PC-9 (cell line): ENCODE measurements around the gene ZNF674. TPM values are rescaled to one million over a fixed set of nuclear protein-coding genes. Genes with fewer than 3 reads are reported as not detected.
"Not testable (repeated sequence)": the region's sequence is repeated elsewhere in the genome, so short reads cannot be mapped to it uniquely, and the experiment has no call there.

ENCODE experiments used
- BruUV-seq: library from RNA; stranded (reverse); fragments of 400-500 nt; replicated peaks from 2 replicates; lab custom pipeline; 2021; lab: Mats Ljungman, UMichigan
- CTCF ChIA-PET: fragments of 300-600 bp; sonication (Branson Sonifier 250); formaldehyde crosslinking; loops from one replicate; lab custom pipeline; 2022; ENCODE audit warnings: antibody characterized with exemption; lab: Charles Lee
- POLR2A ChIA-PET: fragments of 300-600 bp; sonication (Branson Sonifier 250); formaldehyde crosslinking; loops from one replicate; lab custom pipeline; 2022; ENCODE audit warnings: antibody characterized with exemption; ENCODE audit not compliant: unreplicated experiment; lab: Charles Lee
- DNase-seq, 2 experiments: peaks; one replicate each; pipeline versions ENCODE4 v3.0.0 to v3.0.0-alpha.2; 2015 to 2022; ENCODE audit warnings: mixed read lengths in 1 of 2
- H2AFZ ChIP-seq: fragments of 200-600 bp; sonication (generic); 2 replicates; pipeline ENCODE4 v1.8.1; 2017; ENCODE audit warnings: antibody characterized with exemption
- H3F3A ChIP-seq: fragments of 200-600 bp; sonication (generic); 2 replicates; pipeline ENCODE4 v1.8.1; 2017; ENCODE audit warnings: antibody characterized with exemption, mild to moderate bottlenecking, low read depth; ENCODE audit not compliant: insufficient read depth
- H3K27ac ChIP-seq: fragments of 200-600 bp; sonication (generic); 2 replicates; pipeline ENCODE4 v1.6.1; 2016; ENCODE audit warnings: mixed run types
- H3K27me3 ChIP-seq: fragments of 200-600 bp; sonication (generic); 2 replicates; pipeline ENCODE4 v1.6.1; 2016; ENCODE audit warnings: low read depth, mixed run types; ENCODE audit not compliant: insufficient read depth
- H3K36me3 ChIP-seq: fragments of 200-600 bp; sonication (generic); 2 replicates; pipeline ENCODE4 v1.6.1; 2016; ENCODE audit warnings: low read depth, mixed run types
- H3K4me1 ChIP-seq: fragments of 200-600 bp; sonication (generic); replicated peaks from 2 replicates; pipeline ENCODE4 v1.6.1; 2016; ENCODE audit warnings: mixed run types; ENCODE audit not compliant: insufficient read depth
- H3K4me2 ChIP-seq: fragments of 200-600 bp; sonication (generic); 2 replicates; pipeline ENCODE4 v1.6.1; 2017; ENCODE audit warnings: mixed run types
- H3K4me3 ChIP-seq: fragments of 200-600 bp; sonication (generic); 2 replicates; pipeline ENCODE4 v1.6.1; 2016; ENCODE audit warnings: mixed run types
- H3K79me2 ChIP-seq: fragments of 200-600 bp; sonication (generic); 2 replicates; pipeline ENCODE4 v1.6.1; 2017; ENCODE audit warnings: low read depth, mixed run types
- H3K9me2 ChIP-seq: fragments of 200-600 bp; sonication (generic); 2 replicates; pipeline ENCODE4 v1.8.1; 2017; ENCODE audit warnings: mild to moderate bottlenecking; ENCODE audit not compliant: insufficient read depth
- H3K9me3 ChIP-seq: fragments of 200-600 bp; sonication (generic); 2 replicates; pipeline ENCODE4 v1.8.1; 2016; ENCODE audit warnings: low read depth; ENCODE audit not compliant: insufficient read depth
- H4K20me1 ChIP-seq: fragments of 200-600 bp; sonication (generic); 2 replicates; pipeline ENCODE4 v1.8.1; 2017; ENCODE audit not compliant: insufficient read depth
- CTCF ChIP-seq: fragments of 200-600 bp; sonication (generic); conservative IDR thresholded peaks from 2 replicates; pipeline ENCODE4 v1.6.1; 2017; ENCODE audit warnings: mixed run types, antibody characterized with exemption, mild to moderate bottlenecking, moderate library complexity
- EZH2 ChIP-seq: fragments of 200-600 bp; sonication (generic); IDR thresholded peaks from 2 replicates; pipeline ENCODE4 v1.8.0; 2017; ENCODE audit warnings: antibody characterized with exemption, low read depth
- intact Hi-C: fragments of 100-400 bp; cut with micrococcal nuclease; formaldehyde crosslinking; loops from one replicate; pipeline ENCODE4 v1.10.0; 2022; ENCODE audit not compliant: unreplicated experiment
- total RNA-seq: library from RNA; stranded (reverse); gene quantifications from 2 replicates; pipeline ENCODE4 v1.2.3, GENCODE V29; 2021

The ZNF674 gene
- total RNA-seq, 1 experiment from 2014 or later: 3.9 TPM

- intact Hi-C loops: no loop called here
- Histone ChIP-seq H3K36me3 (no peaks in the 10 kb centered on the region), H4K20me1 (no peaks in the 10 kb centered on the region), H3K4me2 (no peak overlapping the region), H2AFZ (no peak overlapping the region), H3K9me2 (no peaks in the 10 kb centered on the region), H3K9me3 (no peaks in the 10 kb centered on the region), H3K4me3 (no peak overlapping the region), H3K27me3 (no peaks in the 10 kb centered on the region), H3K4me1 (no peaks in the 10 kb centered on the region), H3K27ac (no peak overlapping the region), H3F3A (no peaks in the 10 kb centered on the region), H3K79me2 (no peaks in the 10 kb centered on the region)
- ChIA-PET POLR2A (no interaction called here), CTCF (interaction anchor here (0.6 kb wide), 1 partner anchor 337 kb away, joined by 3 read pairs; no protein-coding TSS in a partner anchor)
- BruUV-seq: no TSS peak
- no peak for TF ChIP-seq EZH2
- TF ChIP-seq CTCF: no peak
- no peak for DNase-seq
Measured at GRCh38 chrX:46488712-46489111, 56.5 kb downstream of the ZNF674 start.

DNA sequence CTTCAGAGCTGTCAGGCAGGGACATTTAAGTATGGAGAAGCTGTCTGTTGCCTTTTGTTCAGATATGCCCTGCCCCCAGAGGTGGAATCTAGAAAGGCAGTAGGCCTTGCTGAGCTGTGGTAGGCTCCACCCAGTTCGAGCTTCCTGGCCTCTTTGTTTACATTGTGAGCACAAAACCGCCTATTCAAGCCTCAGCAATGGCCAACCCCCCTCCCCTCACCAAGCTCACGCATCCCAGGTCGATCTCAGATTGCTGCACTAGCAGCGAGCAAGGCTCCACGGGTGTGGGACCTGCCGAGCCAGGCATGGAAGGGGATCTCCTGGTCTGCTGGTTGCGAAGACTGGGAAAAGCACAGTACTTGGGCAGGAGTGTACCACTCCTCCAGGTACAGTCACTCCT is 59.3 kb downstream of the ZNF674 start:
- H2AFZ ChIP-seq: no peak overlapping the region
- no peaks in the 10 kb centered on the region for H3K4me1 ChIP-seq
- intact Hi-C loops: no loop called here
- TF ChIP-seq EZH2 (no peak), CTCF (no peak)
- H3K27ac ChIP-seq: no peak overlapping the region
- ChIA-PET POLR2A (no interaction called here), CTCF (no interaction called here)
- no peaks in the 10 kb centered on the region for H3K9me3 ChIP-seq
- H3K27me3 ChIP-seq: no peaks in the 10 kb centered on the region
- H3K79me2 ChIP-seq: no peaks in the 10 kb centered on the region
- no peak overlapping the region for H3K4me2 ChIP-seq
- DNase-seq: no peak
- no peaks in the 10 kb centered on the region for H4K20me1 ChIP-seq
- H3K36me3 ChIP-seq: no peaks in the 10 kb centered on the region
- no peak overlapping the region for H3K4me3 ChIP-seq
- BruUV-seq: no TSS peak
- no peaks in the 10 kb centered on the region for H3F3A ChIP-seq
- no peaks in the 10 kb centered on the region for H3K9me2 ChIP-seq

DNA sequence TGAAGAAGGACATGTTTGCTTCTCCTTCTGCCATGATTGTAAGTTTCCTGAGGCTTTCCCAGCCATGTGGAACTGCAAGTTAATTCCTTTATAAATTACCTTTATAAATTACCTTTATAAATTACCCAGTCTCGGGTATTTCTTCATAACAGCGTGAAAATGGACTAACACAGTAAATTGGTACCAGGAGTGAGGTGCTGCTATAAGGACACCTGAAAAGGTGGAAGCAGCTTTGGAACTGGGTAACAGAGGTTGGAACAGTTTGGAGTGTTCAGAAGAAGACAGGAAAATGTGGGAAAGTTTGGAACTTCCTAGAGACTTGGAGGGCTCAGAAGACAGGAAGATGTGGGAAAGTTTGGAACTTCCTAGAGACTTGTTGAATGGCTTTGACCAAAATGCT is 66.6 kb downstream of the ZNF674 start:
- not testable (repeated sequence) for DNase-seq, BruUV-seq, H3K9me3 ChIP-seq

DNA sequence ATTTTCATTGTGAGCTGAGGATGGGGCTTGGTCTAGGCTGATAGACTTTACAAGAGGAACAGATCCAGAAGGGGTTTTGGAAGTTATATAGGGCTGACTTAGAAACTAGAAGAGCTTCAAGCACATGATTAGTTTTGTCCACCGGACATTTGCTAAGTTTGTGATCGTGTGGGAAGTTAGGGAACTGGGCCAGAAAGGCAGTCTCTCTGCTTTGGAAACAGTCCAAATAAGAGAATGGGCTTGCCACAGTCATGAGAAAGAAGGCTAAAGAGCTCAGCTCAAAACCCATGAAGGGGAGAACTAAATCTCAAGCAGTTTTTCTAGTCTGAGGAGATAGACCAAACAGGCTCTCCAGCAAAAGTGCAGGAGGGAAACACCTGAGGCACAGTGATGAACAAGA is 67.8 kb downstream of the ZNF674 start:
- H3K36me3 ChIP-seq: no peaks in the 10 kb centered on the region; the same call in 1 of the 2 replicates
- no peaks in the 10 kb centered on the region for H3K4me1 ChIP-seq
- no peaks in the 10 kb centered on the region for H3K9me3 ChIP-seq
- no peaks in the 10 kb centered on the region for H4K20me1 ChIP-seq
- intact Hi-C loops: no loop called here
- DNase-seq: no peak
- no TSS peak for BruUV-seq
- no peaks in the 10 kb centered on the region for H3K27me3 ChIP-seq
- H3K79me2 ChIP-seq: no peaks in the 10 kb centered on the region
- no peak overlapping the region for H3K4me2 ChIP-seq
- H3K4me3 ChIP-seq: no peak overlapping the region
- no peak overlapping the region for H3K27ac ChIP-seq
- CTCF ChIA-PET: no interaction called here
- H2AFZ ChIP-seq: no peak overlapping the region
- H3F3A ChIP-seq: no peaks in the 10 kb centered on the region
- TF ChIP-seq CTCF: no peak
- TF ChIP-seq EZH2: no peak
- H3K9me2 ChIP-seq: no peaks in the 10 kb centered on the region
- POLR2A ChIA-PET: no interaction called here

More for the DNA sequence above, 66.6 kb downstream of the ZNF674 start:
- H3K27me3 ChIP-seq, H3K9me2 ChIP-seq, H3K79me2 ChIP-seq, POLR2A ChIA-PET, H2AFZ ChIP-seq, H3K27ac ChIP-seq, H3K4me1 ChIP-seq, H3K4me2 ChIP-seq, H3F3A ChIP-seq, H3K36me3 ChIP-seq, intact Hi-C loops, H4K20me1 ChIP-seq, CTCF ChIA-PET, H3K4me3 ChIP-seq: not testable (repeated sequence)
